Neural progenitor cell (in vitro differentiated cells): Measurements from ENCODE around the gene EHF. TPM values are rescaled to one million over a fixed set of nuclear protein-coding genes. Genes with fewer than 3 reads are reported as not detected.
A peak's percentile ranks its signal among the peaks of the same experiment; 100 is the strongest.

ENCODE experiments used
- DNase-seq: peaks from one replicate; pipeline ENCODE4 v3.0.0-alpha.2; 2016; ENCODE audit warnings: low spot score
- H2AFZ ChIP-seq: fragments of 200-600 bp; sonication (generic); replicated peaks from 2 replicates; pipeline ENCODE4 v1.6.1; 2016; ENCODE audit warnings: antibody characterized with exemption
- H3F3A ChIP-seq: fragments of 200-600 bp; sonication (generic); 2 replicates; pipeline ENCODE4 v1.6.1; 2016; ENCODE audit warnings: antibody characterized with exemption, low read depth
- H3K27ac ChIP-seq: fragments of 200-600 bp; sonication (generic); 2 replicates; pipeline ENCODE4 v1.5.1; 2016; ENCODE audit warnings: mild to moderate bottlenecking
- H3K27me3 ChIP-seq: fragments of 200-600 bp; sonication (generic); 2 replicates; pipeline ENCODE4 v1.6.1; 2016; ENCODE audit warnings: mild to moderate bottlenecking, moderate library complexity
- H3K36me3 ChIP-seq: fragments of 200-600 bp; sonication (generic); 2 replicates; pipeline ENCODE4 v1.5.1; 2016
- H3K4me1 ChIP-seq: fragments of 200-600 bp; sonication (generic); 2 replicates; pipeline ENCODE4 v1.6.1; 2016; ENCODE audit warnings: mixed run types
- H3K4me2 ChIP-seq: fragments of 200-600 bp; sonication (generic); 2 replicates; pipeline ENCODE4 v1.6.1; 2016
- H3K4me3 ChIP-seq: fragments of 200-600 bp; sonication (generic); 2 replicates; pipeline ENCODE4 v1.5.1; 2016
- H3K79me2 ChIP-seq: fragments of 200-600 bp; sonication (generic); 2 replicates; pipeline ENCODE4 v1.6.1; 2016; ENCODE audit warnings: low read depth
- H3K9ac ChIP-seq: fragments of 200-600 bp; sonication (generic); 2 replicates; pipeline ENCODE4 v1.6.1; 2016
- H3K9me3 ChIP-seq: fragments of 200-600 bp; sonication (generic); 2 replicates; pipeline ENCODE4 v1.5.1; 2016; ENCODE audit warnings: low read depth
- H4K20me1 ChIP-seq: fragments of 200-600 bp; sonication (generic); 2 replicates; pipeline ENCODE4 v1.6.1; 2016; ENCODE audit warnings: low read depth
- H3K27ac Mint-ChIP-seq: 3 replicates; pipeline ENCODE4 v1.8.0; 2021; ENCODE audit warnings: mixed read lengths
- H3K27me3 Mint-ChIP-seq: 2 replicates; pipeline ENCODE4 v1.8.0; 2022; ENCODE audit warnings: low read depth, mild to moderate bottlenecking, inconsistent platforms, moderate library complexity, mixed read lengths; ENCODE audit not compliant: insufficient read depth
- H3K36me3 Mint-ChIP-seq: 3 replicates; pipeline ENCODE4 v1.8.0; 2021; ENCODE audit warnings: mixed read lengths
- H3K4me1 Mint-ChIP-seq: 3 replicates; pipeline ENCODE4 v1.8.0; 2021; ENCODE audit warnings: mixed read lengths
- H3K4me3 Mint-ChIP-seq: 3 replicates; pipeline ENCODE4 v1.8.0; 2021; ENCODE audit warnings: mild to moderate bottlenecking, moderate library complexity, mixed read lengths
- H3K9me3 Mint-ChIP-seq: 3 replicates; pipeline ENCODE4 v1.8.0; 2020; ENCODE audit warnings: mixed read lengths
- CTCF ChIP-seq: fragments of 200-600 bp; sonication (generic); IDR thresholded peaks from 2 replicates; pipeline ENCODE4 v1.5.1; 2017; ENCODE audit warnings: antibody characterized with exemption, mild to moderate bottlenecking
- EZH2 ChIP-seq: fragments of 200-600 bp; sonication (generic); IDR thresholded peaks from 2 replicates; pipeline ENCODE4 v1.6.1; 2017; ENCODE audit warnings: antibody characterized with exemption, mild to moderate bottlenecking, moderate library complexity
- EZH2phosphoT487 ChIP-seq: fragments of 200-600 bp; sonication (generic); IDR thresholded peaks from 2 replicates; pipeline ENCODE4 v1.6.1; 2017; ENCODE audit warnings: antibody characterized with exemption
- total RNA-seq: library from RNA; depleted of rRNA; stranded (reverse); fragments of >200 nt; gene quantifications from 2 replicates; pipeline ENCODE4 v1.2.3, GENCODE V29; 2015; ENCODE audit warnings: low replicate concordance

EHF gene
- total RNA-seq, 1 donor from 2014 or later: not detected

- Mint-ChIP-seq H3K27me3 (peaks cover 7% of the 10 kb centered on the region), H3K4me1 (peaks cover 15% of the 10 kb centered on the region), H3K9me3 (no peaks in the 10 kb centered on the region), H3K4me3 (no peak overlapping the region), H3K36me3 (no peaks in the 10 kb centered on the region), H3K27ac (peak overlapping the region; percentile 33)
- H3K79me2 ChIP-seq: no peaks in the 10 kb centered on the region
- no peak overlapping the region for H3K4me3 ChIP-seq
- H3K9ac ChIP-seq: no peak overlapping the region
- H3F3A ChIP-seq: no peaks in the 10 kb centered on the region
- H3K36me3 ChIP-seq: no peaks in the 10 kb centered on the region
- no peaks in the 10 kb centered on the region for H3K9me3 ChIP-seq
- H4K20me1 ChIP-seq: no peaks in the 10 kb centered on the region
- H2AFZ ChIP-seq: peak overlapping the region; percentile 70
- TF ChIP-seq CTCF (no peak), EZH2 (no peak), EZH2phosphoT487 (no peak)
- no peaks in the 10 kb centered on the region for H3K27me3 ChIP-seq
- DNase-seq: no peak
- peaks cover 8% of the 10 kb centered on the region for H3K4me1 ChIP-seq
- no peak overlapping the region for H3K27ac ChIP-seq
- no peak overlapping the region for H3K4me2 ChIP-seq
These were observed 19.8 kb upstream of the EHF start for GRCh38 chr11:34601085-34601444.

GRCh38 chr11:34601609-34602008 is 19.3 kb upstream of the EHF start:
- Mint-ChIP-seq H3K36me3 (no peaks in the 10 kb centered on the region), H3K4me3 (no peak overlapping the region), H3K4me1 (peaks cover 15% of the 10 kb centered on the region), H3K27ac (no peak overlapping the region), H3K27me3 (peaks cover 7% of the 10 kb centered on the region), H3K9me3 (no peaks in the 10 kb centered on the region)
- no peaks in the 10 kb centered on the region for H3K27me3 ChIP-seq
- H3K27ac ChIP-seq: no peak overlapping the region
- no peaks in the 10 kb centered on the region for H3K9me3 ChIP-seq
- no peak overlapping the region for H3K9ac ChIP-seq
- H2AFZ ChIP-seq: no peak overlapping the region
- H3K4me3 ChIP-seq: no peak overlapping the region
- H3K36me3 ChIP-seq: no peaks in the 10 kb centered on the region
- no peak for DNase-seq
- no peaks in the 10 kb centered on the region for H4K20me1 ChIP-seq
- no peak for TF ChIP-seq EZH2
- no peak for TF ChIP-seq EZH2phosphoT487
- no peak for TF ChIP-seq CTCF
- H3K4me1 ChIP-seq: peaks cover 8% of the 10 kb centered on the region
- no peak overlapping the region for H3K4me2 ChIP-seq
- H3K79me2 ChIP-seq: no peaks in the 10 kb centered on the region
- H3F3A ChIP-seq: no peaks in the 10 kb centered on the region

GRCh38 chr11:34602245-34602644 is 18.6 kb upstream of the EHF start:
- Histone ChIP-seq H3K4me3 (no peak overlapping the region), H4K20me1 (no peaks in the 10 kb centered on the region), H3K4me1 (peaks cover 8% of the 10 kb centered on the region), H3K36me3 (no peaks in the 10 kb centered on the region), H3K27me3 (no peaks in the 10 kb centered on the region), H3K4me2 (no peak overlapping the region), H3K79me2 (no peaks in the 10 kb centered on the region), H3K9me3 (no peaks in the 10 kb centered on the region), H3K9ac (no peak overlapping the region), H3K27ac (no peak overlapping the region), H2AFZ (no peak overlapping the region), H3F3A (no peaks in the 10 kb centered on the region)
- no peaks in the 10 kb centered on the region for H3K9me3 Mint-ChIP-seq
- no peak for DNase-seq
- H3K27me3 Mint-ChIP-seq: peaks cover 7% of the 10 kb centered on the region
- no peaks in the 10 kb centered on the region for H3K36me3 Mint-ChIP-seq
- TF ChIP-seq EZH2phosphoT487 (no peak), CTCF (no peak), EZH2 (no peak)
- peaks cover 15% of the 10 kb centered on the region for H3K4me1 Mint-ChIP-seq
- no peak overlapping the region for H3K4me3 Mint-ChIP-seq
- H3K27ac Mint-ChIP-seq: no peak overlapping the region
